ENCODE measurements around the gene PPME1.
"Not testable (repeated sequence)": the region's sequence is repeated elsewhere in the genome, so short reads cannot be mapped to it uniquely, and the experiment has no call there.

PPME1 gene, protein sequence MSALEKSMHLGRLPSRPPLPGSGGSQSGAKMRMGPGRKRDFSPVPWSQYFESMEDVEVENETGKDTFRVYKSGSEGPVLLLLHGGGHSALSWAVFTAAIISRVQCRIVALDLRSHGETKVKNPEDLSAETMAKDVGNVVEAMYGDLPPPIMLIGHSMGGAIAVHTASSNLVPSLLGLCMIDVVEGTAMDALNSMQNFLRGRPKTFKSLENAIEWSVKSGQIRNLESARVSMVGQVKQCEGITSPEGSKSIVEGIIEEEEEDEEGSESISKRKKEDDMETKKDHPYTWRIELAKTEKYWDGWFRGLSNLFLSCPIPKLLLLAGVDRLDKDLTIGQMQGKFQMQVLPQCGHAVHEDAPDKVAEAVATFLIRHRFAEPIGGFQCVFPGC

DNA sequence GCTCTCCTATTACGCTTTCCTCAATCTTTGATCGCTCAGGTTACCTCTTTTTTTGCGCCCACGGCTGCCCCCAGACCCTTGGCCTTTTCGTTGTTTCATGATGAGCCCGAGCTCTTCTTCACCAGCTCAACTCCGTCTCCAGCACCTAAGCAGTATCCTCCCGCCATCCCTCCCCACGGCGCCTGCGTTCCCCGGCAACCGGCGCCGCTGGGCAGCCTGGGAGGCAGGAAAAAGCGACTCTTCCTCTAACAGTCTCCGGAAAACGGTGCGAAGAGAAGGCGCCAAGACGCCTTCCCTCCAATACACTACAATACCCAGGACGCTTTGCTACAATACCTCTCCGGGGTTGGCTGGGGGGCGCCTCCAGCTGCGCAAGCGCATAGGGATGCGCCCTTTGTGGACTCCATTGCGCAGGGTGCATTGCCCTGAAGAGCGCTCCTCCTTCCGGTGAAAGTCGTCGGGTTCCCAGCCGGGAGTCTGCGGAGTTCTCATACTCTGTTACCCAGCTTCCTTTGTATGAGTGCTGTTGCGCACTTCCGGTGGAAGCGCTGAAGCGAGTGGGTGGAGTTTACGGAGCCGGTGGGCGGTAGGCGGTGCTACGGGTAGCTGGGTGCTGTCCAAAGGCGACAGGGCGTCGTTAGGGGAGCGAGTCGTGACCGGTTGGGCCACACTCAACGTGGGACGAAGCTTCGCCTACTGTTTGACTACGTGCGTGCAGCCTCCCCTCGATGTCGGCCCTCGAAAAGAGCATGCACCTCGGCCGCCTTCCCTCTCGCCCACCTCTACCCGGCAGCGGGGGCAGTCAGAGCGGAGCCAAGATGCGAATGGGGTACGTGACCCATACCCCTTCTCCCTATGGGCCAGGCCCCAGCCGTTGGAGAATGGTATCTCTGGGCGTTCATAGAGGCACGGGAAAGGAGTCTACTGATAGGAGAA is at the start of gene PPME1, which contains the start of gene C2CD3:
TSS of gene PPME1 (plus strand) at position 596 of the 936 bp plus-strand sequence. CDS start at position 729, 133 bp downstream.
TSS of gene C2CD3 (minus strand) at position 309 of the 936 bp plus-strand sequence. CDS start at position 99, 210 bp downstream.
- peak; percentile 100 for DNase-seq (ENCODE audit: low read depth, low spot score)

DNA sequence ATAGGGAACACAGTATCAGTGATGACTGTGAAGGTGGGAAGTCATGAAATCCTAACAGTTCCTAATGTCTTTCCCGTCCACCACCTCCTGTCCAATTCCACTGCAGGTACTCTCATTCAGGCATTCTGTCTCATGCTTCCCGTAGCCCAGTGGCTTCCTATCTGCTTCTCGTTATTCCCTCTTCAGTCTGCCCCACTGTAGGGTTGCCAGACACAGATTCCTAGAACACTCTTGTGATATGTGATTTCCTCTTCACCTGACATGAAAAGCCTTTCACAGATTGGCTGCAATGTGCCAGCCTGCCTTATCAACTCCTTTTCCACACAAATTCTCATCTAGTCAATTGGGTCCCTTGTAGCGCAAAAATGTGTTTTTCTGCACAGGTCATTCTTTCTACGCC is 49.3 kb upstream of the PPME1 start:
- DNase-seq (ENCODE audit: low read depth, low spot score) = no peak

DNA sequence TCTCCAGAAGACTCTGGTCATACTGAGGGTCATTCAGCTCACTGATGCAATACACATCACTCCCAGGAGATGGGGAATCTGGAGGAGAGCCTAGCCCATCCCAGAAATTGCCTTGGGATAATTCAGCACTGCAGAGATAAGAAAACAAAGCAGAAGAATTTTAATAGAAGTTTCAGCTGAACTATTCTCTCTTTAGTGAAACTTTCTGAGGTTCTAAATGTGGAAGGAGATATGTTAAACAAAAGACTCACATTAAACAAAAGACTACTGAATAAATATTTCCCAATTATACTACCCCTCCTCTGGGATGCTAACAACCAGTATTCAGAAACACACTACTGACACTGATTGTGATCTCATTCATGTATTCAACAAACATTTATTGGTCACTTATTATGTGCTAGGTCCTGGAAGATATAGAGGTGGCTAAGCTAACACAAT is 48.1 kb upstream of the PPME1 start:
- DNase-seq (ENCODE audit: low read depth, low spot score) = peak; percentile 15

DNA sequence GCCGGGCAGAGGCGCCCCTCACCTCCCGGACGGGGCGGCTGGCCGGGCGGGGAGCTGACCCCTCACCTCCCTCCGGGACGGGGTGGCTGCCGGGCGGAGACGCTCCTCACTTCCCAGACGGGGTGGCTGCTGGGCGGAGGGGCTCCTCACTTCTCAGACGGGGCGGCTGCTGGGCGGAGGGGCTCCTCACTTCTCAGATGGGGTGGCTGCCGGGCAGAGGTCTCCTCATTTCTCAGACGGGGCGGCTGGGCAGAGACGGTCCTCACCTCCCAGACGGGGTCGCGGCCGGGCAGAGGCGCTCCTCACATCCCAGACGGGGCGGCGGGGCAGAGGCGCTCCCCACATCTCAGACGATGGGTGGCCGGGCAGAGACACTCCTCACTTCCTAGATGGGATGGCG is 42.0 kb upstream of the PPME1 start:
- DNase-seq (ENCODE audit: low read depth, low spot score) = not testable (repeated sequence)

DNA sequence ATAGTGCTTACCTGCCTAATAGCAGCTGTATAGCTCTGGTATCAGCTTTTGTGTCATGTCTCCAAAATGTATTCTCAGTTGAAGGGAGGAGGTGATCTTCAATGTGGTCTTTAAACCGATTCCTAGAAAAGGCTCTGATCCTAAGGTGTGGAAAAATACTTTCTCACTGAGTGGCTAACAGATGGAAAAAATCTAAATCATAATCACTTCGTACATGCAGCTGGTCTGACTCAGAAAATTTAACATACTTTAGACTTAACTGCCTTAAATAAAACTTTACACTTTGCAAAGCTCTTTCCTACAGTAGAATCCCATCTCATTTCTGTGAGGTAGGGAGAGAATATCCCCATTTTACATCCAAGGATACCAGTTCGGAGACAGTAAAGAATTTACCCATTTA is 38.3 kb upstream of the PPME1 start:
- DNase-seq (ENCODE audit: low read depth, low spot score) = no peak

DNA sequence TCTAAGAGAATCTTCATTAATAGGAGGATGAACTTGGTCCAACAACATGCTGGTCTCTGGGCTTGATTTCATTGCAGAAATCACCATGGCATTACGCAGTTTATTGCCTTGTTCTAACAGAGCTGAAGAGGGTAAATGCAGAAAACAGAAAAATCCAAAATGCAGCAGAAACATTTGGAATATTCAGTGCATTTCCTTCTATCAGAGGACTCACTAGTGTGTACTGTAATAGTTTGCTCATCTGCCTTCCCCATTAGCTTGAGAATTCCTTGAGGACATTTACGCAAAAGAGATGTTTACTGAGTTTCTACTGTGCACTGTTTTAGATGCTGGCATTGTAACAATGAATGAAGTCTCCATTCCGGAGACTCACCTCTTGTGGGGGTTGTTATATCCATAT is 37.7 kb upstream of the PPME1 start:
- no peak for DNase-seq (ENCODE audit: low read depth, low spot score)

DNA sequence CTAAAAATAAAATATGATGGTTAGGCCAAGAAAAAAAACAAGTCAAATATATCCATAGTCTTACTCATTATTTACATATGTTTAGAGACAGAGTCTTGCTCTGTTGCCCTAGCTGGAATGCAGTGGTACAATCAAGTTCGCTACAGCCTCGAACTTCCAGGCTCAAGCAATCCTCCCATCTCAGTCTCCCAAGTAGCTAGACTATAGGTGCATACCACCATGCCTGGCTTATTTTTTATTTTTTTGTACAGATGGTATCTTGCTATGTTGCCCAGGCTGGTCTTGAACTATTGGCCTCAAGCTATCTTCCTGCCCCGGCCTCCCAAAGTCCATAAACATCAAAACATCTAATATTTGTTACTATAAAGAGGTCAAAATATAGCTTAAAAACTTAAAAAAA is 36.4 kb upstream of the PPME1 start:
- no peak for DNase-seq (ENCODE audit: low read depth, low spot score)

DNA sequence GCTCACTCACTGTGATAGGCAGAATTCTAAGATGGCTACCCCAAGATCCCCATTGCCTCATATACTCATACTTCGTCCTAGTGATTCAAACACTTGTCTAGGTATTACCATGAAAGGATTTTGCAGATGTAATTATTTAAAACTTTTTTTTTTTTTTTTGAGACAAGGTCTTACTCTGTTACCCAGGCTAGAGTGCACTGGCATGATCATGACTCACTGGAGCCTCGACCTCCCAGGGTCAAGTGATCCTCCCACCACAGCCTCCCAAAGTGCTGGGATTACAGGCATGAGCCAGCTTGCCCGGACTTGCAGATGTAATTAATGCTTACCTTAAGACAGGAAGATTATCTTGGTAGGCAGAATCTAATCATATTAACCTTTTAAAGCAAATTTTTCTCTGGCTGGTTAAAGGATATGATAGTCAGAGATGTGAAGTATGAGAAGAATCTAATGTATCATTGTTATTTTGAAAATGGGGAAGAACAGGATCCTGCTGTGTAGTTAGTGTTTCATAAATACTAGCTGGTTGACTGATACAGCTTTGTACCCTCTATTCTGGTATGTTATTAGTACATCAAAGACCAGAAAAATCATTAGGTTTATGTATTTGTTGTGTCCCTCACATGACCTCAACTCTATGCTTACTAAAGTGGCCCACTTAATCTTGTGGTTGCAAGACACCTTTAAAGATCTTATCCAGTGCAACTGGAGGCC is 35.8 kb upstream of the PPME1 start:
- no peak for DNase-seq (ENCODE audit: low read depth, low spot score)

DNA sequence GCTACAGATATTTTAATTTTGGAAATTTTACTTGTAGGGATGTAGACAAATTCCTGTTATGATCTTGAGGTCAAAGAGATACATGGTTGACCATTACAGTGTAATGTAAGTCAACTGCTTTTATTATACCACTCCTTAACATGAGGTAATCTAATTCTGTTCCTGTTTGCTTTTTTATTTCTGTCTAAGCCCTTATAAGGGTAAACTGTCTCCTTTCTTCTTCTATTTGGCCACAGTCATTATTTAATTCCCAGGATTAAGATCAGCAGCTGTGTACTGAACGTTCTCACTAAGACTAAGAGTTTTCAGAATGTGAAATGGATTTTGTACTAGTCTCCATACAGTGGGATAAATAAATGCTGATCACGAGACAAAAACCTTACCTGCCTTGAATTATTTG is 33.1 kb upstream of the PPME1 start:
- DNase-seq (ENCODE audit: low read depth, low spot score) = peak; percentile 51

DNA sequence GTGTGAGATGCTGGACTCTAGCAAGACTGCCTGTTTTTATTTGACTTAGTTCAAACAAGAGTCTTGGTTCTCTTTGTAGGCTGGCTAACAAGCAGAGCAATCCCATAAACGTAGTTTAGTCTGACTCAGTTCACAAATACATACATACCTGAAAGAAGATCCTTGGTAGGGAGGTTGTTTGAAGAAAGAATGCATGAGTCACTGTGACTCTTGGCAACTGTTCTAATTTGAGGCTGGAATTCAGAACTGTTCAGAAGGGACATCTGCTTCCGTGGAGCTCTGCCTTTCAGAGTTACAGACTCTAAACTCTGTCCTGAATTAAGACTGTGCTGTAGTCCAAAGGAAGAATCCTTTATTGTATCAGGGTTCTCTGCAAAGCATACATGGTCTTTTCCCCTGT is 32.5 kb upstream of the PPME1 start:
- peak; percentile 96 for DNase-seq (ENCODE audit: low read depth, low spot score)

DNA sequence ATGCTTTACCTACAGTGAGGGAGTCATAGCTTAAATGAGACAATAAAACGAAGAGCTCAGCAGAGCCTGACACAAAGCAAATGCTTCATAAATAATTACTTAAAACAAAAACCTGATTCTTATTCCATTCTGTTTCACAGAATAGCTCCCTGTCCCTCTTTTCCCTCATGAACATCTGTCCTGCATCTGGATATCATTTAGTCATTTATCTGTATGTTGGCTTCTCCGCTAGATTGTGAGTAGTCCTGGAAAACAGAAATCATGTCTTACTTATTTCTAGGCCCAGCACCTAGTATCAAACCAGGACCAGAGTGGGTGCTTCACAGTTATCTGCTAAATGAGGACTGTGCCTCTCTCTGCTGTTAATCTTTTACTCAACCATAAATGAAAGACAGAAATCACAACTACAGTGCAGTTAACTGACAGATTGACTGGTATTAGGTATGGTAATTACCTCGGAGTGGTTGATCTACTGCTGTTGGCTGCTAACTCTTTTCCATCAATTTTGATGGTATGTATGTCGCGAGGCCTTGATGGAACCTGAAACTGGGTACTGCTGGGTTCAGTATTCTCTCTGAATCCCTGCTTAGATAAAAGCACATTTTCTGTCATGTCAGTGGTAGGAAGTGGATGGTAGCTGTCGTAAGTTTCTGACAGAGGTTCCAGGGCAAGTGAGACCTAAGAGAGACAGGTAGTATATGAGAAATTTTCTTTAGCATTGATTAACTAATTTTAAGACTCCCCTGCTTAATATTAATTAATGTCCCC is 31.8 kb upstream of the PPME1 start:
- DNase-seq (ENCODE audit: low read depth, low spot score) = no peak

DNA sequence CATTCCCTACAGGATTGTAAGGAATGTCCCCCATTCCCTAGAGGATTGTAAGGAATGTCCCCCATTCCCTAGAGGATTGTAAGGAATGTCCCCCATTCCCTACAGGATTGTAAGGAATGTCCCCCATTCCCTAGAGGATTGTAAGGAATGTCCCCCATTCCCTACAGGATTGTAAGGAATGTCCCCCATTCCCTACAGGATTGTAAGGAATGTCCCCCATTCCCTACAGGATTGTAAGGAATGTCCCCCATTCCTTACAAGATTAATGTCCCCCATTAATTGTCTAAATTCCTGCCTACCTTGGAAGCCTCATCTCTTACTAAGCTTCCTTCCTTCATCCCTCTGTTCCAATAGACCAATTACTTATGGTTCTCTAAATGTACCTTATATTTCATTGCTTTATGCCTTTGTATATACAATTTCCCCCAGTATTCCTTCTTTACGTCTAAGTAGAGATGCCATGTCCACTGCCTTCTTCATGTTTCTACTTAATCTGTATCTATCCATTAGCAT is 31.1 kb upstream of the PPME1 start:
- DNase-seq (ENCODE audit: low read depth, low spot score) = not testable (repeated sequence)

DNA sequence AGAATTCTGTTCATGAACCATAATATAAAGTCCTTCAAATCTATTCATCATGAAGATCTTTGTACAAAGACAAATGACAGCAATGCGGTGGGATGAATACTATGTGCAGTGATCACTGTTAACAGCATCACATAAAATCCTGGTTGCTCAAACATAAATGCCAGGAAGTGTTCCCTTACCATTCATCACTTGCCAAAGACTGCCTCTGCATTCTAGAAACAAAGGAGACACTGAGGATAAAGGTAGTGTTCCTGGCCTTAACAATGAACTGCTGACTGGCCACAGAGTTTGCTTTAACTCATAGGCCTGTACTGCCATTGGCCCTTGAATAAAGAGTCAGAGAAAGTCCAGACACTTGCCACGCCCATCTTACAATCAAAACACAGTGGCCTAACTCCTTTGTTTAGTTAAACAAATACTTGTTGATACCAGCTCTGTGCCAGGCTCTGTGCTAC is 29.8 kb upstream of the PPME1 start:
- peak; percentile 54 for DNase-seq (ENCODE audit: low read depth, low spot score)

DNA sequence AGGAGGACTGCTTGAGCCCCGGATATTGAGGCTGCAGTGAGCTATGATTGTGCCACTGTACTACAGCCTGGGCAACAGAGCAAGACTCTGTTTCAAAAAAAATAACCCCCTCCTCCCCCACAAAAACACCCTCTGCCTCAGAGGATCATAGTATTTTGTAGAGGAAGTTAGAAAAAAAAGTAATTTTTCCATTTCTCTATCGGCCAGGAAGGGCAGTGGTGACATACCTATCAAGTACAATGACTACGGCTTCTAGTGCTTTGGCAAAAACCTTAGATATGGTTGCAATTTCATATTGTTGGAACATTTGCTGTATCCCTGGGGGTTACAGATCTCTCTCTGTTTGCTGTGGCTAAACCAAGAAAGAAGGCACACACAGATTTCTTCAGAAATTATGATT is 29.2 kb upstream of the PPME1 start:
- DNase-seq (ENCODE audit: low read depth, low spot score) = no peak

DNA sequence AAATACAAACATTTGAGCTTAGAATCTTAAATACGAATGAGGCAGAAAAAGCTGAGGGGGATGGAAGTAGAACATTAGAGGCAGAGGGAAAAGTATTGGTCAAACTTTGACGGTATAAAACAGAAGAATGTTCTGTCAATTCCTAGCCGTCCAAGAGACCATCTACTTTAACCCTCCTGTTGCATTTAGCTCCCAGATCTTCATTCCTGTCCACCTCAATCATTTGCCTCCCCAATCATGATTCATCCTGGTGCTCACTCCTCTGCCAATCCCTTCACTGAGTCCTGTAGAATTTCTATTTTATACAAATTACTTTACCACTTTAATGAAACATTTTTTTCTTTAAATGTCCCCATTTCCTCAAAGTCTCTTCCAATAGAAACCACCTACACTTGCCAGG is 28.5 kb upstream of the PPME1 start:
- DNase-seq (ENCODE audit: low read depth, low spot score) = peak; percentile 61

DNA sequence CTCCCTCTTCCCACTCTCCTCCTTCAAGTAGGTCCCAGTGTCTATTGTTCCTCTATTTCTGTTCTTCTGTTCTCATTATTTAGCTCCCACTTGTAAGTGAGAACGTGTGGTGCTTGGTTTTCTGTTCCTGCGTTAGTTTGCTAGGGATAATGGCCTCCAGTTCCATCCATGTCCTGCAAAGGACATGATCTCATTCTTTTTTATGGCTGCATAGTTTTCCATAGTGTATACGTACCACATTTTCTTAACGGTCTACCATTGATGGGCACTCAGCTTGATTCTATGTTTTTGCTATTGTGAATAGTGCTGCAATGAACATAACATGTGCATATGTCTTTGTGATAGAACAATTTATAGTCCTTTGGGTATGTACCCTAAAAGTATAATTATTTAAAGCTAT is 26.5 kb upstream of the PPME1 start:
- DNase-seq (ENCODE audit: low read depth, low spot score) = no peak

DNA sequence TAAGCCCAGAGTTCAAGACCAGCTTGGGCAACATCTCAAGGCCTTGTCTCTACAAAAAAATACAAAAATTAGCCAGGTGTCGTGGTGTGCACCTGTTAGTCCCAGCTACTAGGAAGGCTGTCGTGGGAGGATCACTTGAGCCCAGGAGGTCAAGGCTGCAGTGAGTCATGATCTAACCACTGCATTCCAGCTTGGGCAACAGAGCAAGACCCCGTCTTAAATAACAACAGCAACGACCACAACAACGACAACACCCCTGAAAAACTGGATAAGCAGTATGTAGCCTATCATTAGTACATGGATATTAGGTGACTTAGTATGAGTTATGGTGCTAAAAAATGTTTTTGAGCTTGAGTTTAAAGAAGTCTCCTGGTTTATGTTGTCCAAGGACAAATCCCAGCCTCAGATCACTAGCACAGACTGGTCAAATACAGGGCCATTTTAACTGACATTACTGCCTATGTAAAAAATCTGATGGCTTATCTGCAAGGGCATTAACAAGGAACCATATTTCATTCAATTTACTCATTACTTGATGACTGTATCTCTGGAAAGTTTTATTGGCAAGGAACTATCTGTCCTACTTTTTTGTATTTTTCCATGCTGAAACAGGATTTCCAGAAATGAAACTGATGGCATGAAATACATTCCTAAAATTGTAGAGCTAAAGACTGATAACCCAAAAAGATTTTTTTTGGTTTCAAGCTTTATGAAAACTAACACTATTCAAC is 23.7 kb upstream of the PPME1 start:
- peak; percentile 11 for DNase-seq (ENCODE audit: low read depth, low spot score)

DNA sequence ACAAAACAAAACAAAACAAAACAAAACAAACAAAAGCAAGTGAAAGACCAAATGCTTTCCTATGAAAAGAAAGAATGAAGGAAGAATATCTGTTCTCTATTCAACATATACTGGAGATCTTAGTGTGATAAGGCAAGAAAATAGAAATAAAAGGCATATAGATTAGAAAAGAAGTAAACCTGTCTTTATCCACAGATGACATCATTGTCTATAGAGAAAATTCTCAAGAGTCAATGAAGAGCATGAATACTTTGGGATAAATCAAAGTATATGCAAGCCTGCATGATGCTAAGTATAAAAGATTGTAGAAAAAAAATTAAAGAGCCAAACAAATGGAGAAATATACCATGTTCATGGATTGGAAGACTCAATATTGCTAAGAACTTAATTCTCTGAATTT is 17.9 kb upstream of the PPME1 start:
- DNase-seq (ENCODE audit: low read depth, low spot score) = no peak

DNA sequence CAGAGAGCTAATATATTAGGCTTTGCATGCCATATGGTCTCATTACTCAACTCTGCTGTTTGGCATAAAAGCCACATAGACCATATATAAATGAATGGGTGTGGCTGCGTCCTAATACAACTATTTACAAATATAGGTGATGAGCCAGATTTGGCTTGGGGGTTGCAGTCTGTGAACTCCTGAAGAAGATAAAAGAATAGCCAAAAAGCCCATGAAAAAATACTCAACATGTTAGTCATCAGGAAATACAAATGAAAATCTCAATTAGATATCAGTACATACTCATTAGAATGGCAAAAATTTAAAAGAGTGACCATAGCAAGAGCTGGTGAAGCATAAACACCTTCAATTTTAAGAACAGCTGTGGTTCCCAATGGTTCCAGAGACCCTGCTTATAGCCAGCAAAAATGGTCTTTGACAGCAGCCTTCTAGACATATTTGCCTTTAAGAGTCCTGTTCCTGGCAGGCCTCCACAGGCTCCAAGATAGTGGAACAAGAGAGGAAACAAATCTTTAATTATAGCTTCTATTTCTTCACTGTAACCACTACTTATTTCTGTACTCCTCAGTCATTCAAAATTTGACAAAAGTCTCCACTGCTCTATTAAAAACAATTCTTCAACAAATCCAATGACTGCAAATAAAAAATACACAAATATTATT is 16.3 kb upstream of the PPME1 start:
- DNase-seq (ENCODE audit: low read depth, low spot score) = peak; percentile 46

Measured in astrocyte of the hippocampus (primary cell).